ENCODE results near the gene MINDY2. TPM values are rescaled to one million over a fixed set of nuclear protein-coding genes. Genes with fewer than 3 reads are reported as not detected.

MINDY2 gene
- total and polyA plus RNA-seq, 2 of the 8 experiments (the other 6 are each of a cell fraction or from before 2014, with no cell fraction given), result 3.1 to 25.7 TPM

GRCh38 chr15:58882243-58882642 is 111.1 kb downstream of the MINDY2 start:
- Histone ChIP-seq H3K4me2 (ENCODE audit: insufficient read depth in 1 of 2, low read depth in 2 of 2, low read length in 2 of 2) (no peak overlapping the region), H3K27ac (ENCODE audit: low read depth, low read length) (no peak overlapping the region), H4K5ac (ENCODE audit: insufficient read length, low read depth, low read length) (no peak overlapping the region), H4K91ac (replicated peaks; ENCODE audit: insufficient read length, low read length) (no peak overlapping the region), H3K36me3 (ENCODE audit: control insufficient read depth in 2 of 4, insufficient read depth in 4 of 4, low read length in 3 of 4) (peaks cover 38 to 94% (median 70%) of the 10 kb centered on the region in 4 experiments), H3K18ac (ENCODE audit: extremely low read depth, low read length) (no peak overlapping the region), H2AFZ (ENCODE audit: low read length) (no peak overlapping the region), H2BK12ac (ENCODE audit: low read depth, low read length) (no peak overlapping the region), H3K9ac (replicated peaks in 1 of 4; ENCODE audit: extremely low read depth in 1 of 4, low read depth in 3 of 4, low read length in 3 of 4) (no peak overlapping the region), H3K79me1 (ENCODE audit: low read depth, low read length) (no peaks in the 10 kb centered on the region; the same call in none of the 2 replicates), H4K8ac (ENCODE audit: extremely low read depth, insufficient read depth, low read length) (no peak overlapping the region), H3K4me3 (ENCODE audit: extremely low read depth in 1 of 4, insufficient read depth in 2 of 4, low read depth in 3 of 4, low read length in 4 of 4) (no peak overlapping the region), H3K4ac (replicated peaks; ENCODE audit: insufficient read length, low read depth, low read length) (no peak overlapping the region), H2BK5ac (ENCODE audit: low read depth, low read length) (no peak overlapping the region), H2AK5ac (ENCODE audit: low read depth, low read length) (no peak overlapping the region), H2BK20ac (ENCODE audit: low read length) (no peak overlapping the region), H3K56ac (replicated peaks; ENCODE audit: insufficient read length, low read depth, low read length) (no peak overlapping the region), H4K20me1 (replicated peaks in 1 of 2; ENCODE audit: control insufficient read depth in 1 of 2, insufficient read depth in 2 of 2, low read length in 2 of 2) (peaks cover 2 to 3% of the 10 kb centered on the region in 2 experiments), H2BK120ac (replicated peaks; ENCODE audit: low read depth, low read length) (no peak overlapping the region), H3K14ac (ENCODE audit: insufficient read length) (no peak overlapping the region), H2BK15ac (ENCODE audit: low read length) (no peak overlapping the region), H3K27me3 (replicated peaks in 1 of 4; ENCODE audit: control insufficient read depth in 3 of 4, extremely low read depth in 1 of 4, insufficient read depth in 3 of 4, low read length in 3 of 4) (no peaks in the 10 kb centered on the region), H3K23ac (ENCODE audit: insufficient read length) (no peak overlapping the region), H3K79me2 (ENCODE audit: control insufficient read depth in 1 of 2, insufficient read depth in 2 of 2, low read length in 2 of 2) (no peaks in the 10 kb centered on the region; a peak in 1 of 4 replicates), H3K4me1 (replicated peaks in 1 of 4; ENCODE audit: control insufficient read depth in 3 of 4, insufficient read depth in 4 of 4, low read length in 3 of 4) (no peaks in the 10 kb centered on the region), H3K9me3 (ENCODE audit: insufficient read depth in 2 of 2, low read depth in 1 of 2, low read length in 1 of 2) (no peaks in the 10 kb centered on the region), H3K23me2 (ENCODE audit: low read depth, low read length) (no peaks in the 10 kb centered on the region; the same call in 1 of the 2 replicates)
- POLR2A ChIA-PET (ENCODE audit: partially characterized antibody), result interaction anchor here (0.9 kb wide), 1 partner anchor 20 kb away, joined by 4 read pairs; no protein-coding TSS in a partner anchor
- WGBS, 2 experiments (ENCODE audit: extremely low coverage in 1 of 2, insufficient coverage in 1 of 2, insufficient read length in 1 of 2, insufficient replicate concordance in 2 of 2, low coverage in 1 of 2, low lambda C conversion rate in 2 of 2, missing lambda C conversion rate in 1 of 2), result 89% methylated on average over 4 of the region's 4 CpGs; no CpG with 5 or more reads in 1 of the 2 experiments
- CTCF ChIA-PET (ENCODE audit: partially characterized antibody), result interaction anchor here (0.9 to 1.4 kb wide), 5 partner anchors 15 to 111 kb away, joined by 3 to 5 read pairs (median 4); partner anchors contain the start of gene MINDY2
- FAIRE-seq (no peak), DNase-seq (ENCODE audit: low read depth in 1 of 2, low spot score in 2 of 2) (no peak)
- TF ChIP-seq CEBPB (IDR thresholded peaks at IDR 0.05; ENCODE audit: low read depth, low read length) (no peak), SIN3A (conservative IDR thresholded peaks at IDR 0.05 in 1 of 2, IDR thresholded peaks at IDR 0.05 in 1 of 2; ENCODE audit: low read depth in 1 of 2, low read length in 2 of 2) (no peak), ASH2L (IDR thresholded peaks at IDR 0.05; ENCODE audit: low read length) (no peak), SUZ12 (IDR thresholded peaks at IDR 0.05; ENCODE audit: low read length) (no peak), RFX5 (IDR thresholded peaks at IDR 0.05; ENCODE audit: borderline replicate concordance, low read depth, low read length) (no peak), SP4 (IDR thresholded peaks at IDR 0.05; ENCODE audit: low read length) (no peak), JUND (IDR thresholded peaks at IDR 0.05; ENCODE audit: low read length) (no peak), MAFK (IDR thresholded peaks at IDR 0.05; ENCODE audit: low read depth, low read length) (no peak), BACH1 (IDR thresholded peaks at IDR 0.05; ENCODE audit: low read length) (no peak), RNF2 (IDR thresholded peaks at IDR 0.05; ENCODE audit: borderline replicate concordance, low read depth, low read length, missing control alignments, poor library complexity, severe bottlenecking) (no peak), CHD1 (IDR thresholded peaks at IDR 0.05; ENCODE audit: low read depth, low read length) (no peak), TBP (IDR thresholded peaks at IDR 0.05; ENCODE audit: low read depth, low read length) (no peak), GTF2F1 (IDR thresholded peaks at IDR 0.05; ENCODE audit: borderline replicate concordance, low read depth, low read length) (no peak)
- TF ChIP-seq, protein P1, sequence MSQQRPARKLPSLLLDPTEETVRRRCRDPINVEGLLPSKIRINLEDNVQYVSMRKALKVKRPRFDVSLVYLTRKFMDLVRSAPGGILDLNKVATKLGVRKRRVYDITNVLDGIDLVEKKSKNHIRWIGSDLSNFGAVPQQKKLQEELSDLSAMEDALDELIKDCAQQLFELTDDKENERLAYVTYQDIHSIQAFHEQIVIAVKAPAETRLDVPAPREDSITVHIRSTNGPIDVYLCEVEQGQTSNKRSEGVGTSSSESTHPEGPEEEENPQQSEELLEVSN (IDR thresholded peaks at IDR 0.05), result no peak

Measured in H1 (cell line).